Fibroblast of lung (primary cell): ENCODE data around the gene HNRNPH3.

Source experiments
- EZH2 ChIP-seq: IDR thresholded peaks from 2 replicates; pipeline ENCODE4 v1.5.1; 2012; ENCODE audit warnings: low read length, control low read depth, mild to moderate bottlenecking; ENCODE audit errors: missing control alignments
- TF ChIP-seq, protein P1 (sequence below), 2 donors: IDR thresholded peaks in 1 of 2; conservative IDR thresholded peaks in 1 of 2; 1 replicate in 1 of 2; 2 replicates in 1 of 2; pipeline ENCODE4 v1.5.1; 2011 to 2012; ENCODE audit warnings: low read length in 2 of 2, control low read depth in 1 of 2, inconsistent platforms in 1 of 2, low read depth in 1 of 2, mild to moderate bottlenecking in 1 of 2

DNA sequence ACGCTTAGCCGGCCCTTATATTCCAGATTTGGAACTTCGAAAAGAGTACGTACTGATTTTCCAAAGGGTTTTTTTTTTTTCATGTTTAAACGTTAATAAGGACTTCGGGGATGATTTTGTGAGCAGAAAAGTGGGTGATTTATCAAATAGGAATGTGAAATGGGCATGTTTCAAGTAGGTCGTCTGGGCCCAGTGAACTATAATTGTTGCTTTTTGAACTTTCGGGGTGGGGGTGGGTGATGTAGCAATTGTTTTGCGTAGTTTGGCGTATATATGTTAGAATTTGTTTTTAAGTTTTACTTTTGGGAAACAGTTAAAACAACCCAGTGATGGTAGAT lies 1.2 kb downstream of the HNRNPH3 start:
- TF ChIP-seq, protein P1, sequence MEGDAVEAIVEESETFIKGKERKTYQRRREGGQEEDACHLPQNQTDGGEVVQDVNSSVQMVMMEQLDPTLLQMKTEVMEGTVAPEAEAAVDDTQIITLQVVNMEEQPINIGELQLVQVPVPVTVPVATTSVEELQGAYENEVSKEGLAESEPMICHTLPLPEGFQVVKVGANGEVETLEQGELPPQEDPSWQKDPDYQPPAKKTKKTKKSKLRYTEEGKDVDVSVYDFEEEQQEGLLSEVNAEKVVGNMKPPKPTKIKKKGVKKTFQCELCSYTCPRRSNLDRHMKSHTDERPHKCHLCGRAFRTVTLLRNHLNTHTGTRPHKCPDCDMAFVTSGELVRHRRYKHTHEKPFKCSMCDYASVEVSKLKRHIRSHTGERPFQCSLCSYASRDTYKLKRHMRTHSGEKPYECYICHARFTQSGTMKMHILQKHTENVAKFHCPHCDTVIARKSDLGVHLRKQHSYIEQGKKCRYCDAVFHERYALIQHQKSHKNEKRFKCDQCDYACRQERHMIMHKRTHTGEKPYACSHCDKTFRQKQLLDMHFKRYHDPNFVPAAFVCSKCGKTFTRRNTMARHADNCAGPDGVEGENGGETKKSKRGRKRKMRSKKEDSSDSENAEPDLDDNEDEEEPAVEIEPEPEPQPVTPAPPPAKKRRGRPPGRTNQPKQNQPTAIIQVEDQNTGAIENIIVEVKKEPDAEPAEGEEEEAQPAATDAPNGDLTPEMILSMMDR (conservative IDR thresholded peaks at IDR 0.05 in 1 of 2, IDR thresholded peaks at IDR 0.05 in 1 of 2; ENCODE audit: low read depth in 1 of 2, low read length in 2 of 2): no peak
- TF ChIP-seq EZH2: no peak
